Lower leg skin (tissue), 3 donors: ENCODE results near the gene COG4.

ENCODE experiments used
- CTCF ChIP-seq, 3 donors: fragments of 450-650 bp; IDR thresholded peaks; one replicate each; pipeline ENCODE4 v1.5.1; 2016; ENCODE audit warnings: antibody characterized with exemption in 3 of 3, mild to moderate bottlenecking in 3 of 3, moderate library complexity in 2 of 3
- POLR2A ChIP-seq, 2 donors: fragments of 450-650 bp; IDR thresholded peaks; one replicate each; pipeline ENCODE4 v1.6.1; 2016 to 2017; ENCODE audit warnings: antibody characterized with exemption in 2 of 2, mild to moderate bottlenecking in 1 of 2, moderate library complexity in 1 of 2

GRCh38 chr16:70563636-70564035, 40.3 kb upstream of the COG4 start:
- TF ChIP-seq POLR2A (IDR thresholded peaks at IDR 0.05) (no peak), CTCF (IDR thresholded peaks at IDR 0.05) (no peak)
